Spleen (tissue), 7 donors: ENCODE data around the gene NRG3.

Experiments used
- CTCF ChIP-seq, 11 experiments: fragments of 200-600 bp in 7 of 11; fragments of 450-650 bp in 4 of 11; sonication (generic) in 4 of 11; IDR thresholded peaks in 8 of 11; conservative IDR thresholded peaks in 3 of 11; 1 replicate in 7 of 11; 2 replicates in 4 of 11; pipeline versions ENCODE4 v1.4.0 to v1.8.0; 2016 to 2021; ENCODE audit warnings: antibody characterized with exemption in 11 of 11, inconsistent platforms in 4 of 11, mild to moderate bottlenecking in 1 of 11
- POLR2A ChIP-seq, 3 donors: fragments of 450-650 bp; IDR thresholded peaks; one replicate each; pipeline ENCODE4 v1.5.1; 2017; ENCODE audit warnings: antibody characterized with exemption in 3 of 3, mild to moderate bottlenecking in 1 of 3
- donor health status: DM: no; HTN: no; CAD: no; lungs with moderate emphysema.
- donor health status: DM: no; HTN: no; CAD: no.
- donor health status: DM: no; HTN: no; CAD: no.

- TF ChIP-seq CTCF (IDR thresholded peaks at IDR 0.05 in 8 of 11, conservative IDR thresholded peaks at IDR 0.05 in 3 of 11) (no peak), POLR2A (IDR thresholded peaks at IDR 0.05) (no peak)
Observed at GRCh38 chr10:82543631-82544030, 668.6 kb downstream of the NRG3 start.
